GM23338 (cell line): ENCODE data around the gene PCSK5. TPM values are rescaled to one million over a fixed set of nuclear protein-coding genes. Genes with fewer than 3 reads are reported as not detected.

Experiments
- ATAC-seq: fragments of 200-7000 bp; cut with Tn5 transposase; 3 replicates; pipeline ENCODE4 v1.9.1; 2020
- DNase-seq: peaks from one replicate; pipeline ENCODE4 v3.0.0-alpha.2; 2015; ENCODE audit warnings: low spot score
- H2AFZ ChIP-seq: fragments of 200-600 bp; sonication (generic); 2 replicates; pipeline ENCODE4 v1.8.0; 2016; ENCODE audit warnings: antibody characterized with exemption, mild to moderate bottlenecking, moderate library complexity
- H3F3A ChIP-seq: fragments of 200-600 bp; sonication (generic); replicated peaks from 2 replicates; pipeline ENCODE4 v1.8.0; 2017; ENCODE audit warnings: antibody characterized with exemption, mixed run types, low read depth
- H3K27ac ChIP-seq: fragments of 200-600 bp; sonication (generic); 2 replicates; pipeline ENCODE4 v1.6.1; 2016; ENCODE audit warnings: low read depth
- H3K27me3 ChIP-seq: fragments of 200-600 bp; sonication (generic); 2 replicates; pipeline ENCODE4 v1.8.0; 2016; ENCODE audit warnings: mild to moderate bottlenecking, mixed run types, moderate library complexity; ENCODE audit not compliant: insufficient read depth
- H3K36me3 ChIP-seq: fragments of 200-600 bp; sonication (generic); 2 replicates; pipeline ENCODE4 v1.8.0; 2016; ENCODE audit warnings: mild to moderate bottlenecking; ENCODE audit not compliant: insufficient read depth
- H3K4me1 ChIP-seq: fragments of 200-600 bp; sonication (generic); 2 replicates; pipeline ENCODE4 v1.8.0; 2016; ENCODE audit warnings: mild to moderate bottlenecking, moderate library complexity; ENCODE audit not compliant: insufficient read depth
- H3K4me2 ChIP-seq: fragments of 200-600 bp; sonication (generic); 2 replicates; pipeline ENCODE4 v1.7.1; 2017; ENCODE audit warnings: mixed run types
- H3K4me3 ChIP-seq: fragments of 200-600 bp; sonication (generic); 2 replicates; pipeline ENCODE4 v1.6.1; 2016; ENCODE audit warnings: mixed run types
- H3K79me2 ChIP-seq: fragments of 200-600 bp; sonication (generic); replicated peaks from 2 replicates; pipeline ENCODE4 v1.8.0; 2017; ENCODE audit warnings: mild to moderate bottlenecking; ENCODE audit not compliant: insufficient read depth
- H3K9me2 ChIP-seq: fragments of 200-600 bp; sonication (generic); 2 replicates; pipeline ENCODE4 v1.8.0; 2017; ENCODE audit not compliant: insufficient read depth
- H4K20me1 ChIP-seq: fragments of 200-600 bp; sonication (generic); replicated peaks from 2 replicates; pipeline ENCODE4 v1.8.0; 2017; ENCODE audit warnings: mild to moderate bottlenecking; ENCODE audit not compliant: insufficient read depth
- H3K27ac Mint-ChIP-seq: 2 replicates; pipeline ENCODE4 v1.8.0; 2020; ENCODE audit warnings: inconsistent platforms, mild to moderate bottlenecking, moderate library complexity, mixed read lengths
- H3K27me3 Mint-ChIP-seq: 3 replicates; pipeline ENCODE4 v1.8.0; 2022; ENCODE audit warnings: low read depth, mild to moderate bottlenecking, moderate library complexity, mixed read lengths, inconsistent platforms; ENCODE audit not compliant: insufficient read depth, poor library complexity
- H3K36me3 Mint-ChIP-seq: 3 replicates; pipeline ENCODE4 v1.8.0; 2021; ENCODE audit warnings: low read depth, mild to moderate bottlenecking, inconsistent platforms, moderate library complexity, mixed read lengths
- H3K4me1 Mint-ChIP-seq: 3 replicates; pipeline ENCODE4 v1.8.0; 2020; ENCODE audit warnings: mild to moderate bottlenecking, inconsistent platforms, mixed read lengths
- H3K4me3 Mint-ChIP-seq: 3 replicates; pipeline ENCODE4 v1.8.0; 2021; ENCODE audit warnings: moderate library complexity, mild to moderate bottlenecking, inconsistent platforms, mixed read lengths
- H3K9me3 Mint-ChIP-seq: 3 replicates; pipeline ENCODE4 v1.8.0; 2020; ENCODE audit warnings: moderate library complexity, mild to moderate bottlenecking, inconsistent platforms, mixed read lengths
- CREB1 ChIP-seq: fragments of 250-450 bp; sonication (Bioruptor Pico); IDR thresholded peaks from 2 replicates; pipeline ENCODE4 v1.5.0; 2020; ENCODE audit warnings: low read depth, mild to moderate bottlenecking, moderate library complexity
- EZH2 ChIP-seq: fragments of 200-600 bp; sonication (generic); IDR thresholded peaks from one replicate; pipeline ENCODE4 v1.8.0; 2017; ENCODE audit warnings: antibody characterized with exemption, mild to moderate bottlenecking, low read depth; ENCODE audit not compliant: unreplicated experiment
- EZH2phosphoT487 ChIP-seq: fragments of 200-600 bp; sonication (generic); IDR thresholded peaks from one replicate; pipeline ENCODE4 v1.8.1; 2018; ENCODE audit warnings: antibody characterized with exemption; ENCODE audit not compliant: unreplicated experiment
- JUNB ChIP-seq: IDR thresholded peaks from one replicate; pipeline ENCODE4 v1.6.1; 2016; ENCODE audit warnings: antibody characterized with exemption; ENCODE audit not compliant: unreplicated experiment
- NANOG ChIP-seq: IDR thresholded peaks from 2 replicates; pipeline ENCODE4 v1.6.1; 2016; ENCODE audit warnings: antibody characterized with exemption, borderline replicate concordance
- POLR2AphosphoS5 ChIP-seq: IDR thresholded peaks from 2 replicates; pipeline ENCODE4 v1.6.1; 2016; ENCODE audit warnings: antibody characterized with exemption, low read depth
- STAT1 ChIP-seq: IDR thresholded peaks from one replicate; pipeline ENCODE4 v1.6.1; 2016; ENCODE audit warnings: antibody characterized with exemption; ENCODE audit not compliant: unreplicated experiment
- ZNF114 ChIP-seq: fragments of 250-450 bp; sonication (Bioruptor Pico); IDR thresholded peaks from 2 replicates; pipeline ENCODE4 v1.5.0; 2020; ENCODE audit warnings: mild to moderate bottlenecking, moderate library complexity
- ZNF331 ChIP-seq: fragments of 250-450 bp; sonication (Bioruptor Pico); IDR thresholded peaks from 2 replicates; pipeline ENCODE4 v1.5.0; 2020; ENCODE audit warnings: low read depth, mild to moderate bottlenecking, moderate library complexity
- polyA plus RNA-seq: library from polyadenylated mRNA; unstranded; fragments of >200 nt; fragmentation: Nextera tagmentation; extraction: Ambion mirVana; gene quantifications from 2 replicates; pipeline ENCODE4 v1.2.1, GENCODE V29; 2016
- total RNA-seq: library from RNA; depleted of rRNA; stranded (reverse); fragments of >200 nt; shearing (Covaris generic); gene quantifications from 2 replicates; pipeline ENCODE4 v1.2.3, GENCODE V29; 2014
- TF ChIP-seq, protein P1 (sequence below), 2 experiments: fragments of 200-600 bp in 1 of 2; sonication (generic) in 1 of 2; conservative IDR thresholded peaks; 2 replicates each; pipeline versions ENCODE4 v1.5.1 to v1.6.1; 2016 to 2017; ENCODE audit warnings: antibody characterized with exemption in 2 of 2, low read depth in 2 of 2, mild to moderate bottlenecking in 2 of 2, moderate library complexity in 1 of 2
- TF ChIP-seq, protein P2 (sequence below): fragments of 250-450 bp; sonication (Bioruptor Pico); IDR thresholded peaks from 2 replicates; pipeline ENCODE4 v1.5.0; 2020; ENCODE audit warnings: mild to moderate bottlenecking, moderate library complexity
- TF ChIP-seq, protein P3 (sequence below): IDR thresholded peaks from 2 replicates; pipeline ENCODE4 v1.6.1; 2016; ENCODE audit warnings: antibody characterized with exemption
- TF ChIP-seq, protein P4 (sequence below): IDR thresholded peaks from one replicate; pipeline ENCODE4 v1.6.1; 2018; ENCODE audit warnings: antibody characterized with exemption; ENCODE audit not compliant: unreplicated experiment

The PCSK5 gene
- total and polyA plus RNA-seq, 2 experiments from 2014 or later, result 12.3 to 34.8 TPM

DNA sequence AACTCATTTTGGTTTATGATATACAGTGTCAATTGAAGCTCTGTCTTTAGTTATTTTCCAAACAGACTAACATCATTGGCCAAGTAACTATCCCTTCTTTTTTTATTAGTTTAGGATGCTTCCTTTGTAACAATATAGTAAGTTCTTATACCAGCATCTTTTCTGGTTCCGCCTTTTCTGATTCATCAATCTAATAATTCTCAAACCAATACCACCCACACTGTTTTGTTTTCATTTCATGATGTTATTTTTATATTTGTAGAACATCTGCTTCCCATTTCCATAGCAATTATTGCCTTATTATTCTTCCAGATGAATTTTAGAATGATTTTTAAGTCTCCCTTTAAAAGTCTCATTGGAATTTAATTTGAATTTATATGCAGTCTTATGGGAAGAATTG lies 285.7 kb downstream of the PCSK5 start:
- DNase-seq (no peak), ATAC-seq (no peak)
- H3K27me3 Mint-ChIP-seq, result peaks cover 2% of the 10 kb centered on the region
- no peak overlapping the region for H3K27ac Mint-ChIP-seq
- no peak overlapping the region for H3K4me2 ChIP-seq
- TF ChIP-seq STAT1 (no peak), EZH2 (no peak), CREB1 (CRISPR knock-in tag) (no peak), ZNF114 (CRISPR knock-in tag) (no peak), POLR2AphosphoS5 (no peak), JUNB (no peak), NANOG (no peak), EZH2phosphoT487 (no peak), ZNF331 (CRISPR knock-in tag) (no peak)
- TF ChIP-seq, protein P1, sequence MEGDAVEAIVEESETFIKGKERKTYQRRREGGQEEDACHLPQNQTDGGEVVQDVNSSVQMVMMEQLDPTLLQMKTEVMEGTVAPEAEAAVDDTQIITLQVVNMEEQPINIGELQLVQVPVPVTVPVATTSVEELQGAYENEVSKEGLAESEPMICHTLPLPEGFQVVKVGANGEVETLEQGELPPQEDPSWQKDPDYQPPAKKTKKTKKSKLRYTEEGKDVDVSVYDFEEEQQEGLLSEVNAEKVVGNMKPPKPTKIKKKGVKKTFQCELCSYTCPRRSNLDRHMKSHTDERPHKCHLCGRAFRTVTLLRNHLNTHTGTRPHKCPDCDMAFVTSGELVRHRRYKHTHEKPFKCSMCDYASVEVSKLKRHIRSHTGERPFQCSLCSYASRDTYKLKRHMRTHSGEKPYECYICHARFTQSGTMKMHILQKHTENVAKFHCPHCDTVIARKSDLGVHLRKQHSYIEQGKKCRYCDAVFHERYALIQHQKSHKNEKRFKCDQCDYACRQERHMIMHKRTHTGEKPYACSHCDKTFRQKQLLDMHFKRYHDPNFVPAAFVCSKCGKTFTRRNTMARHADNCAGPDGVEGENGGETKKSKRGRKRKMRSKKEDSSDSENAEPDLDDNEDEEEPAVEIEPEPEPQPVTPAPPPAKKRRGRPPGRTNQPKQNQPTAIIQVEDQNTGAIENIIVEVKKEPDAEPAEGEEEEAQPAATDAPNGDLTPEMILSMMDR (conservative IDR thresholded peaks at IDR 0.05; ENCODE audit: low read depth in 2 of 2), result no peak
- TF ChIP-seq, protein P2, sequence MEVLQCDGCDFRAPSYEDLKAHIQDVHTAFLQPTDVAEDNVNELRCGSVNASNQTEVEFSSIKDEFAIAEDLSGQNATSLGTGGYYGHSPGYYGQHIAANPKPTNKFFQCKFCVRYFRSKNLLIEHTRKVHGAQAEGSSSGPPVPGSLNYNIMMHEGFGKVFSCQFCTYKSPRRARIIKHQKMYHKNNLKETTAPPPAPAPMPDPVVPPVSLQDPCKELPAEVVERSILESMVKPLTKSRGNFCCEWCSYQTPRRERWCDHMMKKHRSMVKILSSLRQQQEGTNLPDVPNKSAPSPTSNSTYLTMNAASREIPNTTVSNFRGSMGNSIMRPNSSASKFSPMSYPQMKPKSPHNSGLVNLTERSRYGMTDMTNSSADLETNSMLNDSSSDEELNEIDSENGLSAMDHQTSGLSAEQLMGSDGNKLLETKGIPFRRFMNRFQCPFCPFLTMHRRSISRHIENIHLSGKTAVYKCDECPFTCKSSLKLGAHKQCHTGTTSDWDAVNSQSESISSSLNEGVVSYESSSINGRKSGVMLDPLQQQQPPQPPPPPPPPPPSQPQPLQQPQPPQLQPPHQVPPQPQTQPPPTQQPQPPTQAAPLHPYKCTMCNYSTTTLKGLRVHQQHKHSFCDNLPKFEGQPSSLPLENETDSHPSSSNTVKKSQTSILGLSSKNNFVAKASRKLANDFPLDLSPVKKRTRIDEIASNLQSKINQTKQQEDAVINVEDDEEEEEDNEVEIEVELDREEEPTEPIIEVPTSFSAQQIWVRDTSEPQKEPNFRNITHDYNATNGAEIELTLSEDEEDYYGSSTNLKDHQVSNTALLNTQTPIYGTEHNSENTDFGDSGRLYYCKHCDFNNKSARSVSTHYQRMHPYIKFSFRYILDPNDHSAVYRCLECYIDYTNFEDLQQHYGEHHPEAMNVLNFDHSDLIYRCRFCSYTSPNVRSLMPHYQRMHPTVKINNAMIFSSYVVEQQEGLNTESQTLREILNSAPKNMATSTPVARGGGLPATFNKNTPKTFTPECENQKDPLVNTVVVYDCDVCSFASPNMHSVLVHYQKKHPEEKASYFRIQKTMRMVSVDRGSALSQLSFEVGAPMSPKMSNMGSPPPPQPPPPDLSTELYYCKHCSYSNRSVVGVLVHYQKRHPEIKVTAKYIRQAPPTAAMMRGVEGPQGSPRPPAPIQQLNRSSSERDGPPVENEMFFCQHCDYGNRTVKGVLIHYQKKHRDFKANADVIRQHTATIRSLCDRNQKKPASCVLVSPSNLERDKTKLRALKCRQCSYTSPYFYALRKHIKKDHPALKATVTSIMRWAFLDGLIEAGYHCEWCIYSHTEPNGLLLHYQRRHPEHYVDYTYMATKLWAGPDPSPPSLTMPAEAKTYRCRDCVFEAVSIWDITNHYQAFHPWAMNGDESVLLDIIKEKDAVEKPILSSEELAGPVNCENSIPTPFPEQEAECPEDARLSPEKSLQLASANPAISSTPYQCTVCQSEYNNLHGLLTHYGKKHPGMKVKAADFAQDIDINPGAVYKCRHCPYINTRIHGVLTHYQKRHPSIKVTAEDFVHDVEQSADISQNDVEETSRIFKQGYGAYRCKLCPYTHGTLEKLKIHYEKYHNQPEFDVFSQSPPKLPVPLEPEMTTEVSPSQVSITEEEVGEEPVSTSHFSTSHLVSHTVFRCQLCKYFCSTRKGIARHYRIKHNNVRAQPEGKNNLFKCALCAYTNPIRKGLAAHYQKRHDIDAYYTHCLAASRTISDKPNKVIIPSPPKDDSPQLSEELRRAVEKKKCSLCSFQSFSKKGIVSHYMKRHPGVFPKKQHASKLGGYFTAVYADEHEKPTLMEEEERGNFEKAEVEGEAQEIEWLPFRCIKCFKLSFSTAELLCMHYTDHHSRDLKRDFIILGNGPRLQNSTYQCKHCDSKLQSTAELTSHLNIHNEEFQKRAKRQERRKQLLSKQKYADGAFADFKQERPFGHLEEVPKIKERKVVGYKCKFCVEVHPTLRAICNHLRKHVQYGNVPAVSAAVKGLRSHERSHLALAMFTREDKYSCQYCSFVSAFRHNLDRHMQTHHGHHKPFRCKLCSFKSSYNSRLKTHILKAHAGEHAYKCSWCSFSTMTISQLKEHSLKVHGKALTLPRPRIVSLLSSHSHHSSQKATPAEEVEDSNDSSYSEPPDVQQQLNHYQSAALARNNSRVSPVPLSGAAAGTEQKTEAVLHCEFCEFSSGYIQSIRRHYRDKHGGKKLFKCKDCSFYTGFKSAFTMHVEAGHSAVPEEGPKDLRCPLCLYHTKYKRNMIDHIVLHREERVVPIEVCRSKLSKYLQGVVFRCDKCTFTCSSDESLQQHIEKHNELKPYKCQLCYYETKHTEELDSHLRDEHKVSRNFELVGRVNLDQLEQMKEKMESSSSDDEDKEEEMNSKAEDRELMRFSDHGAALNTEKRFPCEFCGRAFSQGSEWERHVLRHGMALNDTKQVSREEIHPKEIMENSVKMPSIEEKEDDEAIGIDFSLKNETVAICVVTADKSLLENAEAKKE (CRISPR knock-in tag), result no peak
- TF ChIP-seq, protein P3, sequence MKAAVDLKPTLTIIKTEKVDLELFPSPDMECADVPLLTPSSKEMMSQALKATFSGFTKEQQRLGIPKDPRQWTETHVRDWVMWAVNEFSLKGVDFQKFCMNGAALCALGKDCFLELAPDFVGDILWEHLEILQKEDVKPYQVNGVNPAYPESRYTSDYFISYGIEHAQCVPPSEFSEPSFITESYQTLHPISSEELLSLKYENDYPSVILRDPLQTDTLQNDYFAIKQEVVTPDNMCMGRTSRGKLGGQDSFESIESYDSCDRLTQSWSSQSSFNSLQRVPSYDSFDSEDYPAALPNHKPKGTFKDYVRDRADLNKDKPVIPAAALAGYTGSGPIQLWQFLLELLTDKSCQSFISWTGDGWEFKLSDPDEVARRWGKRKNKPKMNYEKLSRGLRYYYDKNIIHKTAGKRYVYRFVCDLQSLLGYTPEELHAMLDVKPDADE, result no peak
- TF ChIP-seq, protein P4, sequence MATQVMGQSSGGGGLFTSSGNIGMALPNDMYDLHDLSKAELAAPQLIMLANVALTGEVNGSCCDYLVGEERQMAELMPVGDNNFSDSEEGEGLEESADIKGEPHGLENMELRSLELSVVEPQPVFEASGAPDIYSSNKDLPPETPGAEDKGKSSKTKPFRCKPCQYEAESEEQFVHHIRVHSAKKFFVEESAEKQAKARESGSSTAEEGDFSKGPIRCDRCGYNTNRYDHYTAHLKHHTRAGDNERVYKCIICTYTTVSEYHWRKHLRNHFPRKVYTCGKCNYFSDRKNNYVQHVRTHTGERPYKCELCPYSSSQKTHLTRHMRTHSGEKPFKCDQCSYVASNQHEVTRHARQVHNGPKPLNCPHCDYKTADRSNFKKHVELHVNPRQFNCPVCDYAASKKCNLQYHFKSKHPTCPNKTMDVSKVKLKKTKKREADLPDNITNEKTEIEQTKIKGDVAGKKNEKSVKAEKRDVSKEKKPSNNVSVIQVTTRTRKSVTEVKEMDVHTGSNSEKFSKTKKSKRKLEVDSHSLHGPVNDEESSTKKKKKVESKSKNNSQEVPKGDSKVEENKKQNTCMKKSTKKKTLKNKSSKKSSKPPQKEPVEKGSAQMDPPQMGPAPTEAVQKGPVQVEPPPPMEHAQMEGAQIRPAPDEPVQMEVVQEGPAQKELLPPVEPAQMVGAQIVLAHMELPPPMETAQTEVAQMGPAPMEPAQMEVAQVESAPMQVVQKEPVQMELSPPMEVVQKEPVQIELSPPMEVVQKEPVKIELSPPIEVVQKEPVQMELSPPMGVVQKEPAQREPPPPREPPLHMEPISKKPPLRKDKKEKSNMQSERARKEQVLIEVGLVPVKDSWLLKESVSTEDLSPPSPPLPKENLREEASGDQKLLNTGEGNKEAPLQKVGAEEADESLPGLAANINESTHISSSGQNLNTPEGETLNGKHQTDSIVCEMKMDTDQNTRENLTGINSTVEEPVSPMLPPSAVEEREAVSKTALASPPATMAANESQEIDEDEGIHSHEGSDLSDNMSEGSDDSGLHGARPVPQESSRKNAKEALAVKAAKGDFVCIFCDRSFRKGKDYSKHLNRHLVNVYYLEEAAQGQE, result no peak
- H4K20me1 ChIP-seq, result no peaks in the 10 kb centered on the region; the same call in 1 of the 2 replicates
- no peaks in the 10 kb centered on the region for H3K9me2 ChIP-seq
- peaks cover 6% of the 10 kb centered on the region; the same call in 1 of the 2 replicates for H3K36me3 ChIP-seq
- no peaks in the 10 kb centered on the region for H3K79me2 ChIP-seq
- no peaks in the 10 kb centered on the region for H3K27me3 ChIP-seq
- peaks cover 2% of the 10 kb centered on the region; the same call in 2 of the 3 replicates for H3K4me1 Mint-ChIP-seq
- H3F3A ChIP-seq, result no peaks in the 10 kb centered on the region
- H3K4me3 ChIP-seq, result no peak overlapping the region
- no peak overlapping the region for H2AFZ ChIP-seq
- H3K9me3 Mint-ChIP-seq, result peaks cover 3% of the 10 kb centered on the region
- H3K4me1 ChIP-seq, result no peaks in the 10 kb centered on the region
- peaks cover 5% of the 10 kb centered on the region for H3K36me3 Mint-ChIP-seq
- no peak overlapping the region for H3K27ac ChIP-seq
- H3K4me3 Mint-ChIP-seq, result no peak overlapping the region
